Measurements from ENCODE around the gene LRRC34. TPM values are rescaled to one million over a fixed set of nuclear protein-coding genes. Genes with fewer than 3 reads are reported as not detected.

The LRRC34 gene, protein sequence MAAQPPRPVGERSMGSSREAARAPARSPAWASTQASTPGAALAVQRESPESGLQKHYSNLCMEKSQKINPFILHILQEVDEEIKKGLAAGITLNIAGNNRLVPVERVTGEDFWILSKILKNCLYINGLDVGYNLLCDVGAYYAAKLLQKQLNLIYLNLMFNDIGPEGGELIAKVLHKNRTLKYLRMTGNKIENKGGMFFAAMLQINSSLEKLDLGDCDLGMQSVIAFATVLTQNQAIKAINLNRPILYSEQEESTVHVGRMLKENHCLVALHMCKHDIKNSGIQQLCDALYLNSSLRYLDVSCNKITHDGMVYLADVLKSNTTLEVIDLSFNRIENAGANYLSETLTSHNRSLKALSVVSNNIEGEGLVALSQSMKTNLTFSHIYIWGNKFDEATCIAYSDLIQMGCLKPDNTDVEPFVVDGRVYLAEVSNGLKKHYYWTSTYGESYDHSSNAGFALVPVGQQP
- total RNA-seq, result 4.6 and 7.1 TPM in 2 replicates

DNA sequence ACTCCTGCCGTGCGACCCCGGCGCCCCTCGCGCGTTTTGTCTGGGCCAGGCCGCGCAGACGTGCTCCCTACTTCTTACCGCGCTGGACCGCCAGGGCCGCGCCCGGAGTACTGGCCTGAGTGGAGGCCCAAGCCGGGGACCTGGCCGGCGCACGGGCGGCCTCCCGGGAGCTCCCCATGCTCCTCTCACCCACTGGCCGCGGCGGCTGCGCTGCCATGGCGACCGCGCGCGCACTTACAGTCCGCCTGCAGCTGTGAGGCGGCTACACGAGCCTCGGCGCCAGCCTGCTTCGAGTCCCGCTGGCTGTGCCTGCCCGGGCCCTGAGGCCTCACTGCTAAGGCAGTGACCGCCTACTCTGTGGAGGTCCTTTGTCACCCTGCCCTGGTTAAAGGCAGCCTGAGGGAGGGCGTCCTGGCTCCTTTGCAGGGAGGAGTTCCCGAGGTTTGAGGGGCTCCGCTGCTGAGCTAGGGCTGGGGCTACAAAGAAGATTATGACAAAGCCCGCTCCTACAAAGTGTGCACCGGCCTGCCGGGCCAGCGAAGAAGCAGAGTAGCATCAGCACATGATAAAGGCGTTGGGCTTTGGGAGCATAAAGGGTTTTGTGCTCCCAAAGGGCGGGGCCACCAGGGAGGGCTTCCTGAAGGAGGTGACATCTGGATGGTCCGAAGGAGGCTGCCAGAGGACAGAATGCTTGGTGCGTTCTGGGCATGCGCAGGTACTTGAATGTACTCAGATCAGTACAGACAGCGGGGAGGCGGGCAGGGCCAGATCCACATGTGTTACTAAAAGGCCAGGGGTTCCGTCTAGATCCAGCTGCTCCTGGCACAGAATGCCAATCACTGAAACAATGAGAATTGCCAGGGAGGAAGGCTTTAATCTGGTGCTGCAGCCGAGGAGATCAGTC lies at the start of gene LRRC34, which contains the start of gene LRRIQ4:
TSS of gene LRRC34 (minus strand) at position 573 of the 904 bp plus-strand sequence. CDS start at position 217, 356 bp downstream.
TSS of gene LRRIQ4 (plus strand) at position 539 of the 904 bp plus-strand sequence. CDS start 9,052 bp downstream, outside the sequence.

DNA sequence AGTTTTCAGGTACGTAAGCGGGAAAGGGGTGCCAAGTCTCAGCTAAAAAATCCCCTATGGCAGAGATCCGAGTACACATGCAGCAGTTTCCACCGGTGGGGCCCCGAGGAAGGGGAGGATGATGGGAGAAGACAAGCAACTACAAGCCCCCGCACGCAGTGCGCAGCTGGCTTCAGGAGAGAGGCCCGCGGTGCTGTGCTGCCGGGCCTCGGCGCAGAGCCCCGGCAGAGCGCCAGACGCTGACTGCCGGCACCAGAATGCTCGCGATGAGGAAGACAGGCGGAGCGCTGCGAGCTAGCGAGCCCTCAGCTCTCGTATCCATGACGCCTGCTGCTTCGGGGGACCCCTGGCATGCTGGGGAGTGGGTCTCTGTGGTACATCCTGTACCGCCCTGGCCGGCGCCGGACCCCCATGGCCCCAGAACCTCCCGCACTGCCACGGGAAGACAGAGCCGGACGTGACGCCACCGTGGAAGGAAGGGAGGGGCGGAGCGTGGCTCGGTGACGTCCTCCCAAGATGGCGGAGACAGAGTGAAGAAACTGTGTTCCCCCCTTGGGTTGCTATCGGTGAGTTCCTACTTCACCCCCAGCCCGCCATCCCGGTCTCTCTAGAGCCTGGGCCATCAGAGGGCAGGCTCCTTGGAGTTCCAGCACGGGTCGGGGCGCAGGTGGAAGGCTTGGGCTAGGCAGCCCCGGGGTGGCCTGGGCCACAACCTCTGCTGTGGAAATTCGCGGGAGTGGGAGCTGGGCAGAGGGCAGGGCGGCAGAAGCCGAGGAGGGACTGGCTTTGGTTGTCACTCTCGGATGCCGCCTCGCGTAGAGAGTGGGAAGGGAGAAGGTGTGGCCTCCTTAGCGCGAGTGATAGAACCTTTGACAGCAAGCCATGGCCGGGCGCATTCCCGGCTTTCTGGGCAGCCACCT lies 39.5 kb downstream of the LRRC34 start, which contains the start of gene MYNN:
TSS of gene MYNN (plus strand) at position 500 of the 920 bp plus-strand sequence. CDS start 900 bp downstream, outside the sequence.

DNA sequence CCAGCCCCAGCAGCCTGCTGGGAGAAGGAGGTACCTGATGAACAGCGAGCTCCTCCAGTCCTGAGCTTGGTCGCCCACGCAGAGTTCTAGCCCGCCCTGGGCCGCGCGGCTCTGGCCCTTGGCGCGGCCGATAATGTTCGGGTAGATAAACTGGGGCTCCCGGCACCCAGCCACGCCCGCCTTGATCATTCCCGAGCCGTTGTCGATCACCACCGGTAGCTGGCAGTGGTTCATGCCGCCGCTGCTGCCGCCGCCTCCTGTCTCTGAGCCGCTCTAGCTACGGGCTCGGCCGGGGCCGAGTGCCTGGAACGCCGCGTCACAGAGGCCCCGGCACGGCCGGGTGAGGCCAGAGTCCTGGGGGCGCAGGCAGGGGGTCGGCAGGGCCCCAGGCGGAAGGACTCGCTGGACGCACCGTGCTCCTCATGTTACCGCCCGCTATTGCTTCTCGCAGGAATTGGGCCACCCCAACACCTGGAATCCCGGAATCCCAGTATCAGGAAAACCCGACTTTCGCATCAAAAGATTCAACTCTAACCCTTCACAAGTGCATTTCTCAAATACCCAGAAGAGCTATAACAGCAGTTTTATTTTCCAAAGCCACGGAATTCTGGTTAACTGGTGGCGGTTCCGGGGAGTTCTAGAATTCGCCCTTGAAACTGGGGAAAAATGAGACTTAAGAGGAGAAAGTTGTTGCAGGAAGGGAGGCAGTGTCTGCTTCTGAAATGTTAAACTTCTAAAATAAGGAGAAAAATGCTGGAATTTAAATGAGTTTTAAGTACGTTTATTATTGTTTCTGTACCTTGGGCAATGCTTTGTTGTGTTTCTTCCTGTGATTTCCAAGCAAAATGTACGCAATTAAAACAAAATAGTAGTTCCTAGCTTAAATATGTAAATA lies 43.2 kb downstream of the LRRC34 start, which contains the start of gene ACTRT3:
TSS of gene ACTRT3 (minus strand) at position 275 of the 895 bp plus-strand sequence. CDS start at position 234, 41 bp downstream.

DNA sequence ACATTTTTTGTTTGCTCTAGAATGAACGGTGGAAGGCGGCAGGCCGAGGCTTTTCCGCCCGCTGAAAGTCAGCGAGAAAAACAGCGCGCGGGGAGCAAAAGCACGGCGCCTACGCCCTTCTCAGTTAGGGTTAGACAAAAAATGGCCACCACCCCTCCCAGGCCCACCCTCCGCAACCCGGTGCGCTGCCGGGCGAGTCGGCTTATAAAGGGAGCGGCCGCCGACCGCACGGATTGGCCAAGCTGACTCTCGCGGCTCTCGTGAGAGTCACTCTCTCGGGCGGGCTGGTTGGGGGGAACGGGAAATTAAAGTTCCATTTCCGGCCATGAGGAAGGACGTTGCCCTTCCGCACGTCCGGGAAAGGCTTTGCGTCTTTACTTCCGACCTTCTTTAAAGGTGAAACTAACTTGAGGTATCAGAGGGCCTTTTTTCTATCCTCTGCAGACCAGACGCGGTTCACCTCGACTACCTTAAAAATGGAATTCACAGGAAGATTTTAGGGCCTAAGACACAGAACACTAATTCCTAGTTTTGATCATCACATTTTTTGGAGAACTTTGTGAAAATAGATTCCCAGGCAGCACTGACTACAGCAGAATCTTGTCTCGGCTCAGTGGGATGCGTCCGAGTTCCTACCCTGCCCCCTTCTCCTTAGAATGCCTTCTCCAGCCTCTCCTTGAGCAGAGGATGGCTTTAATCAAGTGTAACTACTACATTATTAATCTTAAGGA lies 47.7 kb downstream of the LRRC34 start, which contains the start of gene TERC:
TSS of gene TERC (minus strand) at position 179 of the 731 bp plus-strand sequence.

Other genes starting within 250 kb of the LRRC34 start
- gene MECOM, start 149.2 kb downstream of the LRRC34 start, total RNA-seq, result 21.3 and 25.2 TPM in 2 replicates
- 92.2 and 99.0 TPM in 2 replicates for gene TERC, start 47.8 kb downstream of the LRRC34 start, total RNA-seq
- gene ACTRT3, start 43.3 kb downstream of the LRRC34 start, total RNA-seq, result 3.6 and 3.7 TPM in 2 replicates
- 10.9 and 12.1 TPM in 2 replicates for gene MYNN, start 39.5 kb downstream of the LRRC34 start, total RNA-seq
- not detected in 2 replicates for gene LRRIQ4, start within 50 bp of the LRRC34 start, total RNA-seq
- gene LRRC31, start 57.0 kb upstream of the LRRC34 start, total RNA-seq, result not detected in 2 replicates
- gene SAMD7, start 98.7 kb upstream of the LRRC34 start, total RNA-seq, result not detected in 2 replicates
- 14.7 and 18.3 TPM in 2 replicates for gene SEC62, start 153.9 kb upstream of the LRRC34 start, total RNA-seq
- gene GPR160, start 225.1 kb upstream of the LRRC34 start, total RNA-seq, result 0.15 and 0.17 TPM in 2 replicates